Neuronal stem cell (in vitro differentiated cells): ENCODE measurements around the gene UXS1.

Experiments
- DNase-seq: peaks from one replicate; pipeline ENCODE4 v3.0.0-alpha.2; 2013; ENCODE audit warnings: low spot score
- H2AFZ ChIP-seq: one replicate; pipeline ENCODE4 v1.6.1; 2013; ENCODE audit warnings: mild to moderate bottlenecking, low read length, inconsistent platforms
- H2AK5ac ChIP-seq: 2 replicates; pipeline ENCODE4 v1.6.1; 2013; ENCODE audit warnings: low read depth, mild to moderate bottlenecking, inconsistent platforms, low read length, moderate library complexity, mixed read lengths
- H2BK120ac ChIP-seq: 2 replicates; pipeline ENCODE4 v1.6.1; 2013; ENCODE audit warnings: low read depth, mild to moderate bottlenecking, inconsistent platforms, low read length, moderate library complexity, mixed read lengths
- H2BK12ac ChIP-seq: one replicate; pipeline ENCODE4 v1.6.1; 2013; ENCODE audit warnings: low read length, inconsistent platforms
- H2BK15ac ChIP-seq: 2 replicates; pipeline ENCODE4 v1.6.1; 2013; ENCODE audit warnings: mild to moderate bottlenecking, low read length, inconsistent platforms, mixed read lengths
- H2BK5ac ChIP-seq: one replicate; pipeline ENCODE4 v1.6.1; 2013; ENCODE audit warnings: inconsistent platforms, mild to moderate bottlenecking, low read length, moderate library complexity
- H3K14ac ChIP-seq: one replicate; pipeline ENCODE4 v1.6.1; 2013; ENCODE audit warnings: low read length, inconsistent platforms
- H3K18ac ChIP-seq: 2 replicates; pipeline ENCODE4 v1.6.1; 2013; ENCODE audit warnings: low read length, inconsistent platforms
- H3K23ac ChIP-seq: 2 replicates; pipeline ENCODE4 v1.6.1; 2013; ENCODE audit warnings: low read depth, mild to moderate bottlenecking, mixed read lengths, low read length, inconsistent platforms; ENCODE audit not compliant: poor library complexity
- H3K27ac ChIP-seq: replicated peaks from 3 replicates; pipeline ENCODE4 v1.5.1; 2013; ENCODE audit warnings: low read length, inconsistent platforms
- H3K27me3 ChIP-seq, 3 experiments: 2 replicates each; pipeline ENCODE4 v1.6.1; 2013; ENCODE audit warnings: low read length in 3 of 3, mild to moderate bottlenecking in 2 of 3, inconsistent platforms in 1 of 3, low read depth in 1 of 3, mixed read lengths in 1 of 3, moderate library complexity in 1 of 3; ENCODE audit not compliant: control insufficient read depth in 3 of 3, insufficient read depth in 3 of 3
- H3K36me3 ChIP-seq, 2 donors: replicated peaks in 1 of 2; 2 replicates each; pipeline ENCODE4 v1.6.1; 2013; ENCODE audit warnings: low read length in 2 of 2; ENCODE audit not compliant: control insufficient read depth in 2 of 2, insufficient read depth in 2 of 2
- H3K4ac ChIP-seq: 2 replicates; pipeline ENCODE4 v1.6.1; 2013; ENCODE audit warnings: inconsistent platforms, mild to moderate bottlenecking, low read length, moderate library complexity
- H3K4me1 ChIP-seq, 2 donors: 1 replicate in 1 of 2; 2 replicates in 1 of 2; pipeline ENCODE4 v1.6.1; 2013; ENCODE audit warnings: low read length in 2 of 2, low read depth in 1 of 2; ENCODE audit not compliant: control insufficient read depth in 2 of 2, insufficient read depth in 1 of 2
- H3K4me2 ChIP-seq: one replicate; pipeline ENCODE4 v1.6.1; 2013; ENCODE audit warnings: mild to moderate bottlenecking, low read length, inconsistent platforms; ENCODE audit not compliant: insufficient read depth, poor library complexity, severe bottlenecking
- H3K4me3 ChIP-seq, 2 donors: 2 replicates each; pipeline ENCODE4 v1.5.1; 2013; ENCODE audit warnings: low read length in 2 of 2, mild to moderate bottlenecking in 2 of 2, inconsistent platforms in 1 of 2, moderate library complexity in 1 of 2
- H3K79me1 ChIP-seq: one replicate; pipeline ENCODE4 v1.6.1; 2013; ENCODE audit warnings: low read depth, mild to moderate bottlenecking, inconsistent platforms, low read length, moderate library complexity
- H3K9ac ChIP-seq: one replicate; pipeline ENCODE4 v1.6.1; 2013; ENCODE audit warnings: mild to moderate bottlenecking, low read depth, low read length, inconsistent platforms; ENCODE audit not compliant: poor library complexity
- H3K9me3 ChIP-seq, 2 donors: replicated peaks in 1 of 2; 2 replicates each; pipeline versions ENCODE3 to v1.6.1; 2013; ENCODE audit warnings: low read length in 2 of 2, mild to moderate bottlenecking in 2 of 2, inconsistent platforms in 1 of 2, low read depth in 1 of 2, mixed read lengths in 1 of 2, moderate library complexity in 1 of 2; ENCODE audit not compliant: control insufficient read depth in 2 of 2, insufficient read depth in 1 of 2
- H4K8ac ChIP-seq: one replicate; pipeline ENCODE4 v1.6.1; 2013; ENCODE audit warnings: low read depth, mild to moderate bottlenecking, inconsistent platforms, low read length, moderate library complexity
- H4K91ac ChIP-seq: one replicate; pipeline ENCODE4 v1.6.1; 2013; ENCODE audit warnings: low read length, low read depth, mild to moderate bottlenecking, inconsistent platforms; ENCODE audit not compliant: poor library complexity
- WGBS, 2 donors: extraction: QIAGEN DNeasy Blood & Tissue Kit; methylation state at CpG; one replicate each; pipeline ENCODE4 v1.1.7; 2013; ENCODE audit warnings: missing lambda C conversion rate in 2 of 2, mixed read lengths in 1 of 2; ENCODE audit not compliant: insufficient read length in 2 of 2, insufficient replicate concordance in 1 of 2; ENCODE audit errors: extremely low coverage in 2 of 2; 5-methylcytosine and 5-hydroxymethylcytosine counted together

UXS1 gene

GRCh38 chr2:106094131-106094841, 99.8 kb downstream of the UXS1 start:
- Histone ChIP-seq H3K14ac (no peak overlapping the region), H3K4me1 (peaks cover 0 to 8% of the 10 kb centered on the region in 2 donors), H2BK12ac (no peak overlapping the region), H2BK15ac (no peak overlapping the region), H2AFZ (no peak overlapping the region), H2AK5ac (no peak overlapping the region), H3K4ac (no peak overlapping the region), H3K27ac (no peak overlapping the region), H4K8ac (no peak overlapping the region), H3K4me3 (no peak overlapping the region), H3K27me3 (no peaks in the 10 kb centered on the region), H3K36me3 (peaks cover 22 to 74% of the 10 kb centered on the region in 2 donors), H3K79me1 (no peaks in the 10 kb centered on the region), H2BK5ac (no peak overlapping the region), H3K9ac (no peak overlapping the region), H4K91ac (no peak overlapping the region), H3K23ac (no peak overlapping the region), H3K4me2 (no peak overlapping the region), H3K9me3 (peaks cover 5 to 9% of the 10 kb centered on the region in 2 donors), H2BK120ac (no peak overlapping the region), H3K18ac (no peak overlapping the region)
- no CpG with 5 or more reads among the region's 13 CpGs for WGBS, 2 donors
- DNase-seq: no peak

DNA sequence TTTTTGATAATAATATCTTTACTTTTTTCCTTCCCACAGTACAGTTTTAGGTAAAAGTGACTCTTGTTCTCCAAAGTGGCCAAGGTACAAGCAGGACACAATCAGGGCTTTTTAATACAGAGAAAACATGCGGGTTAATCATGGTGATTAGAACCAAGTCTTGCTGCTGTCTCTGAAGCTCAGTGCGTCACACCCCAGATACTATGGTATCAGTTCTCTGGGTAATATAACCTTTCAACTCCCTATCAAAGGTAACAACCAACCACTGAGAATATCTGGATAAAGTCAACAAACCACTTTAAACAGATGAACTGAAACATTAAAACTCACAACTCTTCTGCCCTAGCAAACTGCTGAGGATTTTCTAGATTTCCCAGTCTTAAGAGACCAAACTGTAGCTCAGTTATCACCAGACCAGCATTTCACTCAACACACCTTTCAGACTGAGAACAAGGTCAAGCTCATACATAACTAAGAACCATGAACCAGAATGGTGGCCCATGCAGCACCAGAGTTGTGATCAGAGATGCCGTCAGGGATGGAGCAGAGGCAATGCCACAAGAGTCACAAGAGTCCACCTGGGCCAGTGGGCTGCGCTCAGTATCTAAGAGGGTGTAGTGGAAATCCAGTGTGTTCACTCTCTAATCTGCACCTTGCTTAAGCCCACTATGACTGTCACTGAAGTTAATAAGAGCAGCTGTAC, 103.0 kb downstream of the UXS1 start:
- Histone ChIP-seq H2BK120ac (no peak overlapping the region), H3K27me3 (no peaks in the 10 kb centered on the region), H3K14ac (no peak overlapping the region), H4K91ac (no peak overlapping the region), H3K4ac (no peak overlapping the region), H2AFZ (no peak overlapping the region), H3K79me1 (no peaks in the 10 kb centered on the region), H3K9me3 (peaks cover 9 to 12% of the 10 kb centered on the region in 2 donors), H3K4me1 (no peaks in the 10 kb centered on the region), H3K27ac (no peak overlapping the region), H3K18ac (no peak overlapping the region), H3K23ac (no peak overlapping the region), H2BK15ac (no peak overlapping the region), H2AK5ac (no peak overlapping the region), H2BK5ac (no peak overlapping the region), H3K4me3 (no peak overlapping the region), H3K9ac (no peak overlapping the region), H3K4me2 (no peak overlapping the region), H3K36me3 (peaks cover 18 to 42% of the 10 kb centered on the region in 2 donors), H2BK12ac (no peak overlapping the region), H4K8ac (no peak overlapping the region)
- DNase-seq: no peak
- no CpG with 5 or more reads among the region's 4 CpGs for WGBS, 2 donors

- Histone ChIP-seq H3K4me1 (no peaks in the 10 kb centered on the region), H2AK5ac (no peak overlapping the region), H3K14ac (no peak overlapping the region), H3K4me3 (no peak overlapping the region), H3K4me2 (no peak overlapping the region), H2BK120ac (no peak overlapping the region), H4K91ac (no peak overlapping the region), H3K18ac (no peak overlapping the region), H3K79me1 (no peaks in the 10 kb centered on the region), H2AFZ (no peak overlapping the region), H3K27ac (no peak overlapping the region), H3K4ac (no peak overlapping the region), H2BK5ac (no peak overlapping the region), H2BK12ac (no peak overlapping the region), H4K8ac (no peak overlapping the region), H3K27me3 (no peaks in the 10 kb centered on the region), H2BK15ac (no peak overlapping the region), H3K23ac (no peak overlapping the region), H3K36me3 (peaks cover 12 to 30% of the 10 kb centered on the region in 2 donors), H3K9me3 (peaks cover 9 to 12% of the 10 kb centered on the region in 2 donors), H3K9ac (no peak overlapping the region)
- DNase-seq: no peak
- WGBS, 2 donors: no CpG with 5 or more reads among the region's 1 CpG
Measured at GRCh38 chr2:106089611-106090010, 104.5 kb downstream of the UXS1 start.

- no CpG with 5 or more reads among the region's 9 CpGs for WGBS, 2 donors
- Histone ChIP-seq H3K23ac (no peak overlapping the region), H3K4me1 (no peaks in the 10 kb centered on the region), H3K79me1 (no peaks in the 10 kb centered on the region), H3K4me3 (no peak overlapping the region), H3K27ac (no peak overlapping the region), H3K14ac (no peak overlapping the region), H4K8ac (no peak overlapping the region), H2BK15ac (no peak overlapping the region), H3K18ac (no peak overlapping the region), H3K36me3 (peaks cover 0 to 3% of the 10 kb centered on the region in 2 donors), H3K9me3 (peaks cover 5 to 7% of the 10 kb centered on the region in 2 donors), H3K4me2 (no peak overlapping the region), H2AK5ac (no peak overlapping the region), H2BK120ac (no peak overlapping the region), H2AFZ (no peak overlapping the region), H3K9ac (no peak overlapping the region), H3K27me3 (no peaks in the 10 kb centered on the region), H2BK12ac (no peak overlapping the region), H2BK5ac (no peak overlapping the region), H4K91ac (no peak overlapping the region), H3K4ac (no peak overlapping the region)
- DNase-seq: no peak
Measured at GRCh38 chr2:106085181-106085940, 108.7 kb downstream of the UXS1 start.
